Measurements from ENCODE around the gene COBL. TPM values are rescaled to one million over a fixed set of nuclear protein-coding genes. Genes with fewer than 3 reads are reported as not detected.

The COBL gene
- polyA plus RNA-seq, 3 donors, result not detected

- no peak overlapping the region for H2AFZ ChIP-seq (ENCODE audit: insufficient read depth, low read depth, low read length, poor library complexity, severe bottlenecking)
- no peak for DNase-seq
- Mint-ChIP-seq H3K9me3 (peaks cover 0 to 3% (median 0%) of the 10 kb centered on the region in 7 donors), H3K4me1 (no peaks in the 10 kb centered on the region), H3K27me3 (ENCODE audit: low read depth in 3 of 3) (peaks cover 0 to 1% (median 0%) of the 10 kb centered on the region in 3 donors), H3K4me3 (no peak overlapping the region), H3K27ac (no peak overlapping the region), H3K36me3 (no peaks in the 10 kb centered on the region)
- TF ChIP-seq CTCF (IDR thresholded peaks at IDR 0.05), result no peak
- H3K36me3 ChIP-seq (replicated peaks in 1 of 2; ENCODE audit: control insufficient read depth in 1 of 2, insufficient read depth in 2 of 2, low read length in 2 of 2), result no peaks in the 10 kb centered on the region
- no peak overlapping the region for H3K4me3 ChIP-seq (replicated peaks in 1 of 3; ENCODE audit: low read depth in 2 of 3, low read length in 3 of 3)
- intact Hi-C loops (cut with micrococcal nuclease), result no loop called here
- no peaks in the 10 kb centered on the region for H3K27me3 ChIP-seq (ENCODE audit: control insufficient read depth in 2 of 2, insufficient read depth in 2 of 2, low read length in 2 of 2)
- no peaks in the 10 kb centered on the region for H3K4me1 ChIP-seq (ENCODE audit: control insufficient read depth in 1 of 2, insufficient read depth in 2 of 2, low read length in 2 of 2)
- H3K4me2 ChIP-seq (replicated peaks; ENCODE audit: extremely low read depth, low read length, poor library complexity, severe bottlenecking), result no peak overlapping the region
- no peak overlapping the region for H3K27ac ChIP-seq (ENCODE audit: low read depth in 1 of 2, low read length in 2 of 2)
- H4K20me1 ChIP-seq (ENCODE audit: insufficient read depth, low read length), result no peaks in the 10 kb centered on the region
- H3K9ac ChIP-seq (ENCODE audit: insufficient read depth, low read length, poor library complexity, severe bottlenecking), result no peak overlapping the region
- no peaks in the 10 kb centered on the region for H3K79me2 ChIP-seq (ENCODE audit: insufficient read depth, low read length)
- H3K9me3 ChIP-seq (replicated peaks in 1 of 2; ENCODE audit: control insufficient read depth in 1 of 2, insufficient read depth in 1 of 2, low read length in 2 of 2), result no peaks in the 10 kb centered on the region
- no CpG with 5 or more reads among the region's 5 CpGs for WGBS (ENCODE audit: insufficient coverage)
Observed at GRCh38 chr7:51103718-51104117, 212.9 kb downstream of the COBL start.

GRCh38 chr7:51102828-51103227 lies 213.8 kb downstream of the COBL start:
- no peak for DNase-seq
- H3K4me2 ChIP-seq (replicated peaks; ENCODE audit: extremely low read depth, low read length, poor library complexity, severe bottlenecking), result no peak overlapping the region
- H4K20me1 ChIP-seq (ENCODE audit: insufficient read depth, low read length), result no peaks in the 10 kb centered on the region
- no peaks in the 10 kb centered on the region for H3K4me1 Mint-ChIP-seq
- H3K9ac ChIP-seq (ENCODE audit: insufficient read depth, low read length, poor library complexity, severe bottlenecking), result no peak overlapping the region
- peaks cover 0 to 5% (median 2%) of the 10 kb centered on the region in 7 donors for H3K9me3 Mint-ChIP-seq
- no peaks in the 10 kb centered on the region for H3K9me3 ChIP-seq (replicated peaks in 1 of 2; ENCODE audit: control insufficient read depth in 1 of 2, insufficient read depth in 1 of 2, low read length in 2 of 2)
- no CpG with 5 or more reads among the region's 2 CpGs for WGBS (ENCODE audit: insufficient coverage)
- no peak overlapping the region for H3K27ac ChIP-seq (ENCODE audit: low read depth in 1 of 2, low read length in 2 of 2)
- intact Hi-C loops (cut with micrococcal nuclease), result no loop called here
- no peaks in the 10 kb centered on the region for H3K4me1 ChIP-seq (ENCODE audit: control insufficient read depth in 1 of 2, insufficient read depth in 2 of 2, low read length in 2 of 2)
- no peaks in the 10 kb centered on the region for H3K36me3 ChIP-seq (replicated peaks in 1 of 2; ENCODE audit: control insufficient read depth in 1 of 2, insufficient read depth in 2 of 2, low read length in 2 of 2)
- H2AFZ ChIP-seq (ENCODE audit: insufficient read depth, low read depth, low read length, poor library complexity, severe bottlenecking), result no peak overlapping the region
- H3K4me3 ChIP-seq (replicated peaks in 1 of 3; ENCODE audit: low read depth in 2 of 3, low read length in 3 of 3), result no peak overlapping the region
- no peaks in the 10 kb centered on the region for H3K79me2 ChIP-seq (ENCODE audit: insufficient read depth, low read length)
- no peak overlapping the region for H3K4me3 Mint-ChIP-seq
- H3K27me3 Mint-ChIP-seq (ENCODE audit: low read depth in 3 of 3), result peaks cover 0 to 1% (median 0%) of the 10 kb centered on the region in 3 donors
- no peak for TF ChIP-seq CTCF (IDR thresholded peaks at IDR 0.05)
- no peak overlapping the region for H3K27ac Mint-ChIP-seq
- no peaks in the 10 kb centered on the region for H3K36me3 Mint-ChIP-seq
- no peaks in the 10 kb centered on the region for H3K27me3 ChIP-seq (ENCODE audit: control insufficient read depth in 2 of 2, insufficient read depth in 2 of 2, low read length in 2 of 2)

Measured in CD14-positive monocyte (primary cell).